Activated naive CD4-positive, alpha-beta T cell treated with Interleukin-2 at 50 U/mL for 16 hours (primary cell): ENCODE measurements around the gene GNB3.
A peak's percentile ranks its signal among the peaks of the same experiment; 100 is the strongest.
"Not testable (repeated sequence)": the region's sequence is repeated elsewhere in the genome, so short reads cannot be mapped to it uniquely, and the experiment has no call there.

Experiments
- DNase-seq: peaks from one replicate; pipeline ENCODE4 v3.0.0-alpha.2; 2020

The GNB3 gene

GRCh38 chr12:6863586-6864321, 23.0 kb downstream of the GNB3 start:
- no peak for DNase-seq

GRCh38 chr12:6865307-6865706, 24.6 kb downstream of the GNB3 start:
- DNase-seq, result not testable (repeated sequence)

GRCh38 chr12:6866163-6866919, 25.6 kb downstream of the GNB3 start:
- no peak for DNase-seq

DNA sequence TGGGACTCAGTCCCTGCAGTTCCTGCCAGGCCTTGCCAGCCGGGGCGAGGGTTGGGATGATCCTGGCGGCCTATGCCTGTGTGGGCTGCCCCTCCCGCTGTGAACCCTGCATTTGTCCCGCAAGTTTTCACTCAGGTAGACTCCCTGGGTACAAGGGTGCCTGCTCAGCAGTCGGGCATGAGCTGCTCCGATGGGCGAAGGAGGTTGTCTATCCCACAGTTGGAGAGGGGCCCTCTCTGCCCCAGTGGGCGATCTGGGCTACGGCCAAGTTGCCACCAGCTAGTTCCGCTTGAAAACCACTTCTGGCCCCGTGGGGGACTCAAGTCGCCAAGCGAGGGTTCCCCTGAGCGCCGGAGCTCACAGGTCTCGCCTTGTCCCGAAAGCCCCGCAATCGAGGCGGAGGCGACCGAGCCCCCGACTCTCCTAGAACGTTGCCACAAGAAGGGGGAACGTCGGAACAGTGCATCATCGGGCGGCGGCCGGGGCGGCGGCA, 26.2 kb downstream of the GNB3 start:
- DNase-seq, result no peak

GRCh38 chr12:6867413-6868210, 26.9 kb downstream of the GNB3 start, which contains the start of gene TPI1:
TPI1 (plus strand) TSS chr12:6867531; CDS start chr12:6867567, 36 bp downstream.
- peak; percentile 82 for DNase-seq

- DNase-seq, result no peak
These were observed 27.7 kb downstream of the GNB3 start for GRCh38 chr12:6868211-6869048.

DNA sequence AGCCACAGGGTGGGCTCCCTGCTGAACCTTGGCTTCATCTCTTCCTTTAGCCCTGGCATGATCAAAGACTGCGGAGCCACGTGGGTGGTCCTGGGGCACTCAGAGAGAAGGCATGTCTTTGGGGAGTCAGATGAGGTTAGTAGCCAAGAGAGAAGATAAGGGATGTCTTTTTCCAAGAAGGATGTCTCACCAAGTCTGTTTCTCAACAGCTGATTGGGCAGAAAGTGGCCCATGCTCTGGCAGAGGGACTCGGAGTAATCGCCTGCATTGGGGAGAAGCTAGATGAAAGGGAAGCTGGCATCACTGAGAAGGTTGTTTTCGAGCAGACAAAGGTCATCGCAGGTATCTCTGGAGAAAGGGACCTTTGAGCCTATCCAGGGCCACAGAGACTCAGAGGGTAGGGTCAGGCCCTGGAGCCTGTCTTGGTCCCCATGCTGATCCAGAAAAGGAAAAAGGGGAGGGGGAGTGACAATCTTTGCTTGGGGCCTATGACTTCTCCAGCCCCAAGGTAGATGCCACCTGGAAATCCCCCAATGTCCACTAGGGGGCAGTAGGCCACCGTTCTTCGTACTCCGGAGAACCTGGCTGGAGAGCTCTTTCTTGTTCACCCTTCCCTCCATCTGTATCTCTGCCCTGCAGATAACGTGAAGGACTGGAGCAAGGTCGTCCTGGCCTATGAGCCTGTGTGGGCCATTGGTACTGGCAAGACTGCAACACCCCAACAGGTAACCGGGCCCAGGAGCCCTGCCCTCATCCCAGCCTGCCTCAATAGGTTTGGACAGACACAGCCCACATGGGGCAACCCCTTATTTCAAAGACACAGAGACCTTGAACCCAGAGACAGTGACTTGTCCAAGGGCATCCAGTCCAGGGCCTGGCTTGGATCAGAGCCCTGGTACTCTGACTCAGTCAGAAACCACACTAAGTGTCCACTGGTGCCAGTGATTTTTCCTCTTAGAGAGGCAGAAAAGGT, 28.6 kb downstream of the GNB3 start:
- peak; percentile 87 for DNase-seq

- DNase-seq, result not testable (repeated sequence)
These were observed 29.6 kb downstream of the GNB3 start for GRCh38 chr12:6870304-6870703.

- DNase-seq, result peak; percentile 34
These were observed 30.6 kb downstream of the GNB3 start for GRCh38 chr12:6871052-6871957.

DNA sequence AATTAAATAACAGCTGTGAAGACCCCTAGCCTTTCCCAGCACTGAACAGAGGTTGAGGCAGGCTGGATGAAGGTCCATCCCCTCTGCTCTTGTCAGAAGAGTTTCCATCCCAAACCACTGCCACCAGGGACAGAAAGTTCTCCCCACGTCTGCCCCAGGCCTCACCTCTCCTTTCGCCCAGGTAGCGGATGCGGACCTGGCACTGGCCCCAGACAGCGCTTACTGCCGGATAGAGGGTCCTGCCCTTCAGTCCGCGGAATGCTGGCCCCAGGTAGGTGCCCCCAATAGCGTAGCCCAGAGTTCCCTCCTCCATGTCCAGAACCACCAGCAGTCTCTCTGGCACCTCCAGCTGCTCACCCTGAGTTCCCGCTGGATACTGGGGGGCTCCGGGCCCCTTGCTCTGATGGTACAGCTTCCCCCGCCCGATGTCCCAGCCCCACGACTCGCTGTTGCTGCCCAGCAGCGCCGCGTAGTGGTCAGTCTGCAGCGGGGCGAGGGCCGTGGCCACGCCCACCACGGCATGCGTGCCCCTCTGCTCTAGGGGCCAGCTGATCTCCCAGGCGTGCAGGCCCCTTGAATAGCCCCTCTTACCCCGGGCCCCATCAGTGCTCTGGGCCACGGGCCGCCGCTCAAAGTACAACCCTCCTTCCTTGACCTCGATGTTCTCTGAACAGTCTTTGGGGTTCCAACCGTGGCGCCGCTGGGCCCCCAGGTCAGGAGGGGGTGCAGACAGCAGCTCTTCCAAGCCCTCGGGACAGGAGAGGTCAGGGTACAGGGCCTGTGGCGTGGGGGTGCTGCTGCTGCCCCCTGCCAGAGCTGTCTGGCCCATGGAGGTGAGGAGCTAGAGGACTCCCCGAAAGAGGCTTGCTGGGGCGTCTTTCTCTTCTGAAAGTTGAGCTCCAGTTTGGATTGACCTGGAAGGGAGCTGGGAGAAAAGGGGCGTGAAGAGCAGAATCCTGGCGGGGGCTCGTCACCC, 31.6 kb downstream of the GNB3 start:
- DNase-seq, result peak; percentile 87

- peak; percentile 100 for DNase-seq
These were observed 32.6 kb downstream of the GNB3 start, which contains the start of gene SPSB2 for GRCh38 chr12:6873094-6874014. SPSB2 (minus strand) TSS chr12:6873303; CDS start chr12:6872901, 402 bp downstream.

GRCh38 chr12:6874015-6874368, 33.3 kb downstream of the GNB3 start:
- not testable (repeated sequence) for DNase-seq

DNA sequence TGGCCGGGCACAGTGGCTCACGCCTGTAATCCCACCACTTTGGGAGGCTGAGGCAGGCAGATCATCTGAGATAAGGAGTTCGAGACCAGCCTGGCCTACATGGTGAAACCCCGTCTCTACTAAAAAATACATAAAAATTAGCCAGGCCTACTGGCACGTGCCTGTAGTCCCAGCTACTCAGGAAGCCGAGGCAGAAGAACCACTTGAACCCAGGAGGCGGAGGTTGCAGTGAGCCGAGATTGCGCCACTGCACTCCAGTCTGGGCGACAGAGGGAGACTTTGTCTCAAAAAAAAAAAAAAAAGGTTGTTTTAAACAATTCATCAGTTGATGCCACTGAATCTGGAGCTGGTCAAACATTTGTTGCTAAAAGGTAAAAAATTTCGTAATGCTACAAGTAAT, 39.1 kb downstream of the GNB3 start:
- DNase-seq, result not testable (repeated sequence)

DNA sequence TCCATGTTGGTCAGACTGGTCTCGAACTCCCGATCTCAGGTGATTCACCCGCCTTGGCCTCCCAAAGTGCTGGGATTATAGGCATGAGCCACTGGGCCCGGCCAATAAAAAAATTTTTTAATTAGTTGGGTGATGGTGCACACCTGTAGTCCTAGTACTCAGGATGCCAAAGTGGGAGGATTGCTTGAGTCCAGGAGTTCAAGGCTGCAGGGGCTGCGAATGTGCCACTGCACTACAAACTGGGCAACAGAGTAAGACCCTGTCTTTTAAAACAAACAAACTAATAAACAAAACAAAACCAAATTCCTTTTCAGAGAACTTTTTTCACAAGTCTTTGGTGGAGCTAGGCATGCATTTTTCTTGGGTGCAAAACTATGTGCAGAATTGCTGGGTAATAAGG, 42.5 kb downstream of the GNB3 start:
- DNase-seq, result no peak

DNA sequence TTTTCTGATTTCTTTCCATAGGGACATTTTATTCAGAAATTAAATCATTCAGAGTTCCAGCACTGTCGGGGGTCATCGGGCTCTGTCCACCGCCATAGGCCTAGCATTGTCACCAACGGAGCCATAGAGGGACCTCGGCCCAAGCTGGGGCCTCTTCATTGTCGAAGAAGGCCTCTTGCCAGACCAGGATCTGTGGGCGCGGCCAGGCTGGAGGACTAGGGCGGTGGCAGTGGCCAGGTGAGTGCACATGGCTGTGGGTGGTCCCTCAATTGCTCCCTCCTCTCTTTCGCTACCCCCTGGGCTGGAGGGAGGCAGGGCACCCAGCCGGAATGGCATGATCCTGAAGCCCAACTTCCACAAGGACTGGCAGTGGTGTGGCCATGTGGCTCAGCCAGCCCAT, 43.0 kb downstream of the GNB3 start:
- no peak for DNase-seq

DNA sequence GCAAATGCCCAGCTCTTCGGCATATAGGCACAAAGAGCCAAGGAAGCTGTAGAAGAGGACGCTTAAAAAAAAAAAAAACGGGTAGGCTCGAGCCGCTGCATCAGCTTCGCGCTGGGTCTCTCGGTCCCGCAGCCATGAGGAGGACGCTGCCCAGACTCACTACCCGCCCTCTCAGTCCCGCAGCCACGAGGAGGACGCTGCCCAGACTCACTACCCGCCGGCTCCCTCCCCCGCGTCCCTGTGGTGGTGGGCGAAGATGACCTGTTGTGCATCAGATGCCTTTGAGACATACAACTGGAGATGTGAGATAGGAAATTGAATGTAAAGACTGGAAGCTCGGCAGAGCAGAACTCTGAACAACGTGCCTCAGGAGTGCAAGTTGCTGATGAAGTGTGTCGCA, 43.8 kb downstream of the GNB3 start:
- no peak for DNase-seq
